SK-N-SH (cell line): ENCODE results near the gene ZBTB46. TPM values are rescaled to one million over a fixed set of nuclear protein-coding genes. Genes with fewer than 3 reads are reported as not detected.

Source experiments
- CTCF ChIA-PET: fragments of 300-600, 350-600 bp; formaldehyde crosslinking; extraction: SDS; loops from one replicate; lab custom pipeline; 2021; lab: Yijun Ruan, JAX
- POLR2A ChIA-PET: fragments of 350-600 bp; sonication (Branson Sonifier 250); formaldehyde crosslinking; extraction: SDS; loops from one replicate; lab custom pipeline; 2020; ENCODE audit warnings: antibody characterized with exemption, inconsistent platforms; lab: Yijun Ruan, JAX
- DNase-seq: peaks from one replicate; pipeline ENCODE4 v3.0.0; 2012
- H2AFZ ChIP-seq: fragments of 200-600 bp; sonication (generic); 2 replicates; pipeline ENCODE4 v1.8.1; 2016; ENCODE audit warnings: antibody characterized with exemption, mild to moderate bottlenecking, low read depth
- H3F3A ChIP-seq: fragments of 200-600 bp; sonication (generic); replicated peaks from 2 replicates; pipeline ENCODE3; 2016; ENCODE audit warnings: antibody characterized with exemption, mild to moderate bottlenecking; ENCODE audit not compliant: insufficient read depth
- H3K27ac ChIP-seq, 2 experiments: fragments of 200-500 bp in 1 of 2; fragments of 200-600 bp in 1 of 2; sonication (Bioruptor generic) in 1 of 2; sonication (generic), shearing (Covaris generic) in 1 of 2; 2 replicates each; pipeline versions ENCODE4 v1.5.1 to v1.6.1; 2014 to 2016; ENCODE audit warnings: low read depth in 2 of 2, inconsistent platforms in 1 of 2, low read length in 1 of 2, mild to moderate bottlenecking in 1 of 2, mixed read lengths in 1 of 2
- H3K27me3 ChIP-seq: fragments of 200-600 bp; sonication (generic), shearing (Covaris generic); 2 replicates; pipeline ENCODE4 v1.6.1; 2016; ENCODE audit warnings: mixed run types; ENCODE audit not compliant: insufficient read depth
- H3K36me3 ChIP-seq, 2 experiments: fragments of 200-500 bp in 1 of 2; fragments of 200-600 bp in 1 of 2; sonication (Bioruptor generic) in 1 of 2; sonication (generic) in 1 of 2; replicated peaks in 1 of 2; 2 replicates each; pipeline versions ENCODE3 to v1.5.1; 2014 to 2016; ENCODE audit warnings: low read length in 1 of 2, mild to moderate bottlenecking in 1 of 2; ENCODE audit not compliant: insufficient read depth in 2 of 2, control insufficient read depth in 1 of 2
- H3K4me1 ChIP-seq, 2 experiments: fragments of 200-500 bp in 1 of 2; fragments of 200-600 bp in 1 of 2; sonication (Bioruptor generic) in 1 of 2; sonication (generic), shearing (Covaris generic) in 1 of 2; 2 replicates each; pipeline versions ENCODE4 v1.5.1 to v1.6.1; 2014 to 2016; ENCODE audit warnings: low read depth in 1 of 2, low read length in 1 of 2, mixed run types in 1 of 2; ENCODE audit not compliant: insufficient read depth in 2 of 2, control insufficient read depth in 1 of 2
- H3K4me2 ChIP-seq: fragments of 200-600 bp; sonication (generic), shearing (Covaris generic); 2 replicates; pipeline ENCODE4 v1.6.1; 2017; ENCODE audit warnings: mixed run types
- H3K4me3 ChIP-seq, 2 experiments: fragments of 200-500 bp in 1 of 2; fragments of 200-600 bp in 1 of 2; sonication (Bioruptor generic) in 1 of 2; sonication (generic), shearing (Covaris generic) in 1 of 2; 2 replicates each; pipeline versions ENCODE4 v1.5.1 to v1.8.1; 2014 to 2016; ENCODE audit warnings: low read depth in 2 of 2, inconsistent platforms in 1 of 2, low read length in 1 of 2, mild to moderate bottlenecking in 1 of 2, mixed read lengths in 1 of 2, moderate library complexity in 1 of 2
- H3K79me2 ChIP-seq: fragments of 200-600 bp; sonication (generic); 2 replicates; pipeline ENCODE4 v1.8.1; 2017; ENCODE audit warnings: mild to moderate bottlenecking; ENCODE audit not compliant: insufficient read depth
- H3K9ac ChIP-seq: fragments of 200-600 bp; sonication (generic); 2 replicates; pipeline ENCODE4 v1.6.1; 2017; ENCODE audit warnings: mixed run types
- H3K9me2 ChIP-seq: fragments of 200-600 bp; sonication (generic); 2 replicates; pipeline ENCODE4 v1.6.1; 2017; ENCODE audit warnings: mixed run types
- H3K9me3 ChIP-seq: fragments of 200-600 bp; sonication (generic); 2 replicates; pipeline ENCODE4 v1.6.1; 2017; ENCODE audit warnings: mixed run types, mild to moderate bottlenecking, moderate library complexity
- H4K20me1 ChIP-seq: fragments of 200-600 bp; sonication (generic); 2 replicates; pipeline ENCODE4 v1.6.1; 2017; ENCODE audit warnings: mild to moderate bottlenecking, mixed run types; ENCODE audit not compliant: insufficient read depth
- CHD2 ChIP-seq: fragments of 150-350 bp; IDR thresholded peaks from 2 replicates; pipeline ENCODE4 v1.6.1; 2018; ENCODE audit warnings: low read length; ENCODE audit not compliant: partially characterized antibody
- ELF1 ChIP-seq: IDR thresholded peaks from 2 replicates; pipeline ENCODE4 v1.4.0; 2012
- EZH2phosphoT487 ChIP-seq: fragments of 200-600 bp; sonication (generic); IDR thresholded peaks from 2 replicates; pipeline ENCODE4 v1.6.1; 2017; ENCODE audit warnings: low read depth, mixed run types, mild to moderate bottlenecking, antibody characterized with exemption, moderate library complexity, borderline replicate concordance
- GABPA ChIP-seq: IDR thresholded peaks from 2 replicates; pipeline ENCODE4 v1.4.0; 2012; ENCODE audit warnings: low read depth, mild to moderate bottlenecking
- MEF2A ChIP-seq: IDR thresholded peaks from 2 replicates; pipeline ENCODE4 v1.4.0; 2012; ENCODE audit warnings: low read depth, borderline replicate concordance
- MXI1 ChIP-seq: IDR thresholded peaks from 2 replicates; pipeline ENCODE4 v1.6.1; 2012; ENCODE audit warnings: mild to moderate bottlenecking, low read depth, low read length, improper control_type of control experiment
- NFIC ChIP-seq: IDR thresholded peaks from 2 replicates; pipeline ENCODE4 v1.4.0; 2012; ENCODE audit warnings: borderline replicate concordance
- POLR2AphosphoS5 ChIP-seq: IDR thresholded peaks from 2 replicates; pipeline ENCODE4 v1.6.1; 2012; ENCODE audit warnings: low read depth, low read length
- RAD21 ChIP-seq: IDR thresholded peaks from 2 replicates; pipeline ENCODE4 v1.6.1; 2012; ENCODE audit warnings: mild to moderate bottlenecking, low read length
- RXRA ChIP-seq: IDR thresholded peaks from 2 replicates; pipeline ENCODE4 v1.4.0; 2012; ENCODE audit warnings: low read depth, mild to moderate bottlenecking, borderline replicate concordance
- SIN3A ChIP-seq: IDR thresholded peaks from 2 replicates; pipeline ENCODE4 v1.6.1; 2012; ENCODE audit warnings: low read depth, mild to moderate bottlenecking, low read length, moderate library complexity, borderline replicate concordance
- TAF1 ChIP-seq: IDR thresholded peaks from 2 replicates; pipeline ENCODE4 v1.6.1; 2012; ENCODE audit warnings: low read depth, mild to moderate bottlenecking, low read length, moderate library complexity, borderline replicate concordance
- TCF12 ChIP-seq: IDR thresholded peaks from 2 replicates; pipeline ENCODE4 v1.4.0; 2012
- YY1 ChIP-seq: IDR thresholded peaks from 2 replicates; pipeline ENCODE4 v1.4.0; 2012; ENCODE audit warnings: low read depth, mild to moderate bottlenecking
- WGBS: methylation state at CpG from one replicate; pipeline ENCODE4 v1.1.6; 2017; ENCODE audit warnings: low lambda C conversion rate; 5-methylcytosine and 5-hydroxymethylcytosine counted together
- polyA plus RNA-seq, 3 experiments: library from polyadenylated mRNA; depleted of rRNA; stranded (reverse); fragments of >200 nt; gene quantifications; 2 replicates each; pipeline ENCODE4 v1.2.3, GENCODE V29; 2012
- TF ChIP-seq, protein P1 (sequence below): fragments of 150-350 bp; IDR thresholded peaks from 2 replicates; pipeline ENCODE4 v1.6.1; 2016; ENCODE audit warnings: mild to moderate bottlenecking, low read depth, low read length
- TF ChIP-seq, protein P2 (sequence below): IDR thresholded peaks from 2 replicates; pipeline ENCODE4 v1.4.0; 2012; ENCODE audit warnings: low read depth
- TF ChIP-seq, protein P3 (sequence below): IDR thresholded peaks from 2 replicates; pipeline ENCODE4 v1.4.0; 2012; ENCODE audit warnings: low read depth, borderline replicate concordance
- TF ChIP-seq, protein P4 (sequence below): IDR thresholded peaks from 2 replicates; pipeline ENCODE4 v1.6.1; 2012; ENCODE audit warnings: mild to moderate bottlenecking, low read depth, low read length, moderate library complexity
- TF ChIP-seq, protein P5 (sequence below): IDR thresholded peaks from 2 replicates; pipeline ENCODE4; 2012

ZBTB46 gene
- polyA plus RNA-seq, 1 of the 3 experiments (the other 2 are of a cell fraction): 0.15 TPM

GRCh38 chr20:63814891-63815614 is 16.0 kb downstream of the ZBTB46 start:
- Histone ChIP-seq H3K4me3 (no peak overlapping the region), H3K9me2 (no peaks in the 10 kb centered on the region), H3F3A (peaks cover 9% of the 10 kb centered on the region), H3K9ac (no peak overlapping the region), H3K4me2 (no peak overlapping the region), H3K79me2 (no peaks in the 10 kb centered on the region), H2AFZ (no peak overlapping the region), H3K36me3 (no peaks in the 10 kb centered on the region), H3K4me1 (no peaks in the 10 kb centered on the region), H3K27ac (no peak overlapping the region), H3K27me3 (no peaks in the 10 kb centered on the region), H3K9me3 (no peaks in the 10 kb centered on the region), H4K20me1 (peaks cover 4% of the 10 kb centered on the region; the same call in 1 of the 2 replicates)
- CTCF ChIA-PET: no interaction called here
- POLR2A ChIA-PET: no interaction called here
- whole genome bisulfite sequencing: 72% methylated on average over 8 of the region's 8 CpGs
- no peak for DNase-seq
- no peak for TF ChIP-seq EZH2phosphoT487
- TF ChIP-seq ELF1: no peak
- no peak for TF ChIP-seq SIN3A
- TF ChIP-seq YY1: no peak
- TF ChIP-seq POLR2AphosphoS5: no peak
- TF ChIP-seq, protein P1, sequence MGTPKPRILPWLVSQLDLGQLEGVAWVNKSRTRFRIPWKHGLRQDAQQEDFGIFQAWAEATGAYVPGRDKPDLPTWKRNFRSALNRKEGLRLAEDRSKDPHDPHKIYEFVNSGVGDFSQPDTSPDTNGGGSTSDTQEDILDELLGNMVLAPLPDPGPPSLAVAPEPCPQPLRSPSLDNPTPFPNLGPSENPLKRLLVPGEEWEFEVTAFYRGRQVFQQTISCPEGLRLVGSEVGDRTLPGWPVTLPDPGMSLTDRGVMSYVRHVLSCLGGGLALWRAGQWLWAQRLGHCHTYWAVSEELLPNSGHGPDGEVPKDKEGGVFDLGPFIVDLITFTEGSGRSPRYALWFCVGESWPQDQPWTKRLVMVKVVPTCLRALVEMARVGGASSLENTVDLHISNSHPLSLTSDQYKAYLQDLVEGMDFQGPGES: no peak
- TF ChIP-seq, protein P2, sequence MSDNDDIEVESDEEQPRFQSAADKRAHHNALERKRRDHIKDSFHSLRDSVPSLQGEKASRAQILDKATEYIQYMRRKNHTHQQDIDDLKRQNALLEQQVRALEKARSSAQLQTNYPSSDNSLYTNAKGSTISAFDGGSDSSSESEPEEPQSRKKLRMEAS: no peak
- TF ChIP-seq TAF1: no peak
- TF ChIP-seq, protein P3, sequence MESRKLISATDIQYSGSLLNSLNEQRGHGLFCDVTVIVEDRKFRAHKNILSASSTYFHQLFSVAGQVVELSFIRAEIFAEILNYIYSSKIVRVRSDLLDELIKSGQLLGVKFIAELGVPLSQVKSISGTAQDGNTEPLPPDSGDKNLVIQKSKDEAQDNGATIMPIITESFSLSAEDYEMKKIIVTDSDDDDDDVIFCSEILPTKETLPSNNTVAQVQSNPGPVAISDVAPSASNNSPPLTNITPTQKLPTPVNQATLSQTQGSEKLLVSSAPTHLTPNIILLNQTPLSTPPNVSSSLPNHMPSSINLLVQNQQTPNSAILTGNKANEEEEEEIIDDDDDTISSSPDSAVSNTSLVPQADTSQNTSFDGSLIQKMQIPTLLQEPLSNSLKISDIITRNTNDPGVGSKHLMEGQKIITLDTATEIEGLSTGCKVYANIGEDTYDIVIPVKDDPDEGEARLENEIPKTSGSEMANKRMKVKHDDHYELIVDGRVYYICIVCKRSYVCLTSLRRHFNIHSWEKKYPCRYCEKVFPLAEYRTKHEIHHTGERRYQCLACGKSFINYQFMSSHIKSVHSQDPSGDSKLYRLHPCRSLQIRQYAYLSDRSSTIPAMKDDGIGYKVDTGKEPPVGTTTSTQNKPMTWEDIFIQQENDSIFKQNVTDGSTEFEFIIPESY: no peak
- TF ChIP-seq GABPA: no peak
- no peak for TF ChIP-seq NFIC
- no peak for TF ChIP-seq CHD2
- no peak for TF ChIP-seq RAD21
- TF ChIP-seq, protein P4, sequence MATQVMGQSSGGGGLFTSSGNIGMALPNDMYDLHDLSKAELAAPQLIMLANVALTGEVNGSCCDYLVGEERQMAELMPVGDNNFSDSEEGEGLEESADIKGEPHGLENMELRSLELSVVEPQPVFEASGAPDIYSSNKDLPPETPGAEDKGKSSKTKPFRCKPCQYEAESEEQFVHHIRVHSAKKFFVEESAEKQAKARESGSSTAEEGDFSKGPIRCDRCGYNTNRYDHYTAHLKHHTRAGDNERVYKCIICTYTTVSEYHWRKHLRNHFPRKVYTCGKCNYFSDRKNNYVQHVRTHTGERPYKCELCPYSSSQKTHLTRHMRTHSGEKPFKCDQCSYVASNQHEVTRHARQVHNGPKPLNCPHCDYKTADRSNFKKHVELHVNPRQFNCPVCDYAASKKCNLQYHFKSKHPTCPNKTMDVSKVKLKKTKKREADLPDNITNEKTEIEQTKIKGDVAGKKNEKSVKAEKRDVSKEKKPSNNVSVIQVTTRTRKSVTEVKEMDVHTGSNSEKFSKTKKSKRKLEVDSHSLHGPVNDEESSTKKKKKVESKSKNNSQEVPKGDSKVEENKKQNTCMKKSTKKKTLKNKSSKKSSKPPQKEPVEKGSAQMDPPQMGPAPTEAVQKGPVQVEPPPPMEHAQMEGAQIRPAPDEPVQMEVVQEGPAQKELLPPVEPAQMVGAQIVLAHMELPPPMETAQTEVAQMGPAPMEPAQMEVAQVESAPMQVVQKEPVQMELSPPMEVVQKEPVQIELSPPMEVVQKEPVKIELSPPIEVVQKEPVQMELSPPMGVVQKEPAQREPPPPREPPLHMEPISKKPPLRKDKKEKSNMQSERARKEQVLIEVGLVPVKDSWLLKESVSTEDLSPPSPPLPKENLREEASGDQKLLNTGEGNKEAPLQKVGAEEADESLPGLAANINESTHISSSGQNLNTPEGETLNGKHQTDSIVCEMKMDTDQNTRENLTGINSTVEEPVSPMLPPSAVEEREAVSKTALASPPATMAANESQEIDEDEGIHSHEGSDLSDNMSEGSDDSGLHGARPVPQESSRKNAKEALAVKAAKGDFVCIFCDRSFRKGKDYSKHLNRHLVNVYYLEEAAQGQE: no peak
- no peak for TF ChIP-seq TCF12
- no peak for TF ChIP-seq MEF2A
- no peak for TF ChIP-seq MXI1
- no peak for TF ChIP-seq RXRA
- TF ChIP-seq, protein P5, sequence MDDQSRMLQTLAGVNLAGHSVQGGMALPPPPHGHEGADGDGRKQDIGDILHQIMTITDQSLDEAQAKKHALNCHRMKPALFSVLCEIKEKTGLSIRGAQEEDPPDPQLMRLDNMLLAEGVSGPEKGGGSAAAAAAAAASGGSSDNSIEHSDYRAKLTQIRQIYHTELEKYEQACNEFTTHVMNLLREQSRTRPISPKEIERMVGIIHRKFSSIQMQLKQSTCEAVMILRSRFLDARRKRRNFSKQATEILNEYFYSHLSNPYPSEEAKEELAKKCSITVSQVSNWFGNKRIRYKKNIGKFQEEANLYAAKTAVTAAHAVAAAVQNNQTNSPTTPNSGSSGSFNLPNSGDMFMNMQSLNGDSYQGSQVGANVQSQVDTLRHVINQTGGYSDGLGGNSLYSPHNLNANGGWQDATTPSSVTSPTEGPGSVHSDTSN: no peak
